Tibial artery (tissue), 4 donors: ENCODE results near the gene IGSF21.
"Not testable (repeated sequence)": the region's sequence is repeated elsewhere in the genome, so short reads cannot be mapped to it uniquely, and the experiment has no call there.

Source experiments
- DNase-seq, 2 donors: peaks; one replicate each; pipeline ENCODE4 v3.0.0-alpha.2; 2019
- H3K27ac ChIP-seq, 2 donors: fragments of 200-600 bp; sonication (generic) in 1 of 2; 1 replicate in 1 of 2; 2 replicates in 1 of 2; pipeline ENCODE4 v1.5.1; 2018 to 2019; ENCODE audit warnings: mild to moderate bottlenecking in 1 of 2
- H3K27me3 ChIP-seq, 2 donors: fragments of 200-600 bp; sonication (generic) in 1 of 2; one replicate each; pipeline versions ENCODE4 v1.5.1 to v1.6.0; 2016 to 2019
- H3K36me3 ChIP-seq, 3 donors: fragments of 200-600 bp; sonication (generic) in 2 of 3; one replicate each; pipeline ENCODE4 v1.5.1; 2016 to 2019; ENCODE audit warnings: mild to moderate bottlenecking in 2 of 3
- H3K4me1 ChIP-seq, 4 donors: fragments of 200-600 bp; sonication (generic) in 2 of 4; 1 replicate in 3 of 4; 2 replicates in 1 of 4; pipeline ENCODE4 v1.5.1; 2016 to 2019
- H3K4me3 ChIP-seq, 2 donors: fragments of 200-600 bp; sonication (generic) in 1 of 2; 1 replicate in 1 of 2; 2 replicates in 1 of 2; pipeline ENCODE4 v1.5.1; 2018 to 2019; ENCODE audit warnings: mild to moderate bottlenecking in 2 of 2
- H3K9me3 ChIP-seq, 3 donors: fragments of 200-600 bp; sonication (generic) in 1 of 3; one replicate each; pipeline ENCODE4 v1.5.1; 2016 to 2019
- intact Hi-C: fragments of 100-400 bp; cut with DNase I; formaldehyde crosslinking; loops from one replicate; pipeline ENCODE4 v1.15.0; 2023; ENCODE audit warnings: low total_unique reads
- TF ChIP-seq, protein P1 (sequence below), 2 experiments: fragments of 200-600 bp in 1 of 2; fragments of 450-650 bp in 1 of 2; IDR thresholded peaks; one replicate each; pipeline ENCODE4 v1.5.1; 2017 to 2019; ENCODE audit warnings: antibody characterized with exemption in 2 of 2, mild to moderate bottlenecking in 1 of 2, moderate library complexity in 1 of 2

The IGSF21 gene

DNA sequence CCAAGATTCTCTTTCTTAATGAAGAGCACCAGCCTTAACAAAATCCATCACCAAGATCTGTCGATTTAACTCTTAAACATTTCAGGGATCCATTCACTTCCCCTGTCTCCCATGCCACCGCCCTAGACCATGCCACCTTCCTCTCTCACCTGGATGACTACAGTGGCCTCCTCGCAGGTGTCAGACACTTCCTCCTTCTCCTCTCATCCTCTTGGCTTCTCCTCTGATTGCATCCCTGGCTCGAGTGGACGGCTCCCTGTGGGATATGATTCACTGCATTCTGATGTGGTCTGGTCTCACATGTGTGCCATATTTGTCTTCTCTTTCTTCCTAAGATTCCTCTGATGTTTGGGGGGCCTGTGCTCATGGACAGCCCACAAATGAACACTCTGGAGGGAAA is 306.7 kb downstream of the IGSF21 start:
- H3K27me3 ChIP-seq = peaks cover 0 to 20% of the 10 kb centered on the region in 2 donors
- no peaks in the 10 kb centered on the region for H3K36me3 ChIP-seq
- TF ChIP-seq, protein P1, sequence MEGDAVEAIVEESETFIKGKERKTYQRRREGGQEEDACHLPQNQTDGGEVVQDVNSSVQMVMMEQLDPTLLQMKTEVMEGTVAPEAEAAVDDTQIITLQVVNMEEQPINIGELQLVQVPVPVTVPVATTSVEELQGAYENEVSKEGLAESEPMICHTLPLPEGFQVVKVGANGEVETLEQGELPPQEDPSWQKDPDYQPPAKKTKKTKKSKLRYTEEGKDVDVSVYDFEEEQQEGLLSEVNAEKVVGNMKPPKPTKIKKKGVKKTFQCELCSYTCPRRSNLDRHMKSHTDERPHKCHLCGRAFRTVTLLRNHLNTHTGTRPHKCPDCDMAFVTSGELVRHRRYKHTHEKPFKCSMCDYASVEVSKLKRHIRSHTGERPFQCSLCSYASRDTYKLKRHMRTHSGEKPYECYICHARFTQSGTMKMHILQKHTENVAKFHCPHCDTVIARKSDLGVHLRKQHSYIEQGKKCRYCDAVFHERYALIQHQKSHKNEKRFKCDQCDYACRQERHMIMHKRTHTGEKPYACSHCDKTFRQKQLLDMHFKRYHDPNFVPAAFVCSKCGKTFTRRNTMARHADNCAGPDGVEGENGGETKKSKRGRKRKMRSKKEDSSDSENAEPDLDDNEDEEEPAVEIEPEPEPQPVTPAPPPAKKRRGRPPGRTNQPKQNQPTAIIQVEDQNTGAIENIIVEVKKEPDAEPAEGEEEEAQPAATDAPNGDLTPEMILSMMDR (IDR thresholded peaks at IDR 0.05) = no peak
- H3K4me1 ChIP-seq = no peaks in the 10 kb centered on the region
- no peak overlapping the region for H3K27ac ChIP-seq
- H3K4me3 ChIP-seq = no peak overlapping the region
- peaks cover 0 to 21% (median 8%) of the 10 kb centered on the region in 3 donors for H3K9me3 ChIP-seq
- intact Hi-C loops = no loop called here
- no peak for DNase-seq

DNA sequence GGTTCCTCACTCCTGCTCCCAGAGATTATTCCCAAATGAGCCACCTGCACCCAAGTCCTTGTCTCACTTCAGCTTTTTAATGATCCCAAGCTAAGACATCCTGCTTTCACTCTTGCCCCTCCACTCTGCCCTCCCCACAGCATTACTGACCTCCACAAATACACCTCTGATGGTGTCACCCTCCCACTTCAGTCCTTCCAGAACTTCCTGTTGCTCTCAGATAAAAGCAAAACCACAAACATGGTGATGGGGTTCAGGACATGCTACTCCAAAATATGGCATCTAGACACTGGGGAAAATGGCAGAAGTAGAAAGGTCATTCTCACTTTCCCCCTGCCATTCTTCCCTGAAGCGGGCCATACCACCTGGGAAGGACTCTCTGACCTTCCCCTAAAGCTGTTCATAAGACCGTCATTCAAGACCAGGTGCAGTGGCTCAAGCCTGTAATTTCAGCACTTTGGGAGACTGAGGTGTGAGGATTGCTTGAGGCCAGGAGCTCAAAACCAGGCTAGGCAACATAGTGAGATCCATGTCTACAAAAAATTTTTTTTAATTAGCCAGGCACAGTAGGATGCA is 307.4 kb downstream of the IGSF21 start:
- peaks cover 0 to 20% of the 10 kb centered on the region in 2 donors for H3K27me3 ChIP-seq
- no peak overlapping the region for H3K27ac ChIP-seq
- no peak overlapping the region for H3K4me3 ChIP-seq
- TF ChIP-seq, protein P1 (IDR thresholded peaks at IDR 0.05) = no peak
- intact Hi-C loops = no loop called here
- DNase-seq = peak in 1 of 2 donors; percentile 17
- peaks cover 0 to 21% (median 8%) of the 10 kb centered on the region in 3 donors for H3K9me3 ChIP-seq
- no peaks in the 10 kb centered on the region for H3K4me1 ChIP-seq
- no peaks in the 10 kb centered on the region for H3K36me3 ChIP-seq

DNA sequence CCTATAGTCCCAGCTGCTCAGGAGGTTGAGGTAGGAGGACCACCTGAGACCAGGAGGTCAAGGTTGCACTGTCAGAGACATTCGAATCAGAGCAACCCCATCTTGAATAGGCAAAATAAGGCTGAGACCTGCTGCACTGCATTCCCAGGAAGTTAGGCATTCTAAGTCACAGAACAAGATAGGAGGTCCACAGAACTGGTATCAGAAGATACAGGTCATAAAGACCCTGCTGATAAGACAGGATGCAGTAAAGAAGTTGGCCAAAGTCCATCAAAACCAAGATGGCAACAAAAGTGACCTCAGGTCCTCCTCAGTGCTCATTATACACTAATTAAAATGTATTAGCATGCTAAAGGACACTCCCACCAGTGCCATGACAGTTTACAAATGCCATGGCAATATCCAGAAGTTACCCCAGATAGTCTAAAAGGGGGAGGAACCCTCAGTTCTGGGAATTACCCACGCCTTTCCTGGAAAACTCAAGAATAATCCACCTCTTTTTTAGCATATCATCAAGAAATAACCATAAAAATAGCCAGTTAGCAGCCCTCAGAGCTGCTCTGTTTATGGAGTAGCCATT is 307.9 kb downstream of the IGSF21 start:
- Histone ChIP-seq H3K27ac (no peak overlapping the region), H3K27me3 (peaks cover 0 to 20% of the 10 kb centered on the region in 2 donors), H3K9me3 (peaks cover 0 to 21% (median 8%) of the 10 kb centered on the region in 3 donors), H3K4me3 (no peak overlapping the region), H3K36me3 (no peaks in the 10 kb centered on the region), H3K4me1 (no peaks in the 10 kb centered on the region)
- TF ChIP-seq, protein P1 (IDR thresholded peaks at IDR 0.05) = no peak
- DNase-seq = no peak
- intact Hi-C loops = no loop called here

DNA sequence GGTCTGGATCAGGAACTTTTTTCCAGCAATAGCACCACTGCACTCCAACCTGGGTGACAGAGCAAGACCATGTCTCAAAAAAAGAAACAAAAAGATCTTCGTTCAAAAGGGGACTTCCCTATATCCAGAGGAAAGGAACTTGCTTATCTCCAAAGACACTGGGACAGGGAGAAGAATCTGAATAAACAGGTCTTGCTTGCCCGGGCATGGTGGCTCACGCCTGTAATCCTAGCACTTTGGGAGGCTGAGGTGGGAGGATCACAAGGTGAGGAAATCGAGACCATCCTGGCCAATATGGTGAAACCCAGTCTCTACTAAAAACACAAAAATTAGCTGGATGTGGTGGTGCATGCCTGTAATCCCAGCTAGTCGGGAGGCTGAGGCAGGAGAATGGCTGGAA is 308.5 kb downstream of the IGSF21 start:
- intact Hi-C loops, H3K36me3 ChIP-seq, H3K4me3 ChIP-seq, DNase-seq, H3K27ac ChIP-seq, H3K4me1 ChIP-seq: not testable (repeated sequence)
- H3K27me3 ChIP-seq = peaks cover 0 to 20% of the 10 kb centered on the region in 2 donors
- H3K9me3 ChIP-seq = peaks cover 0 to 20% (median 7%) of the 10 kb centered on the region in 3 donors

DNA sequence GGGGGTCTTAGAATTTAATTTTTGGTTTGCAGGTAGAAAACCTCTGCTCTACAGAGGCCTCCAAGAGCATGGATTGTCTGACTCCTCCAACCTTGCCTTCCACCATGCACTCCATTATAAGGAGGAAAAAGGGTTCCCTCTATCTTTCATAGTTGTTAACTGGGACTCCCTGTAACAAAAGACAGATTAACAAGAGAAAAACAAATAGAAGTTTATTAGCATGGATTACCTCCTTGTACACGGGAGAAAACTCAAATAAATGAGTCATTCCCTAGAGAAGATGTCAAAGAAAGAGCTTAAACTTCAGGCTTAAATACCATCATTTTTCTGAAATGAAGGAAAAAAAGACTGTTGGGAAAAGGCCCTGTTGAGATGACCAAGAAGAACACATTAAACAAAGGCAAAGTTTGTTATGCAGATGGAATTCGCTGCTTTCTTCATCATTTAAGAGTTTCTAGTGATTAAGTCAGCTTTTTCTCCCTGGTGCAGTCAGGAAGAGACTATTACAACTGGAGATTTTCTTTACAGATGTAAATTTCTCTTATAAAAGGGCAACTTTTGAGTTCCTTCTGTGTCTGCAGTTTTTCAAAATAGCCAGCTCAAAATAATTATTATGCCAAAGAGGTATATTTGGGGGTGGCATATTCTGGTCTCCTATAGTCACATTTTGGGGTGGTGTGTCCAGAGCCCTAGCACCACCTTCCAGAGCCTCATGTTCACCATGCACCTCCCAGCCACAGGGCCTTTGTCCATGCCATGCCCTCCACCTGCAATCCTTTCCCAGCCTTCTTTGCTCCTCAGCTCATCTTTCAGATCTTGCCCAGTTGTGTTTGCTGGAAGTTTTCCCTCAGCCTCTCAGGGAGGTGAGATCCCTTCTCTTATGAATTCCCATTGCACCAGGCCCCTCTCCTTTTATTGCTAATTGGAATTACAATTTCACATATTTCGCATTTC is 310.0 kb downstream of the IGSF21 start:
- H3K4me1 ChIP-seq = no peaks in the 10 kb centered on the region
- peaks cover 0 to 7% (median 0%) of the 10 kb centered on the region in 3 donors for H3K9me3 ChIP-seq
- H3K27ac ChIP-seq = no peak overlapping the region
- peaks cover 0 to 20% of the 10 kb centered on the region in 2 donors for H3K27me3 ChIP-seq
- no peak overlapping the region for H3K4me3 ChIP-seq
- TF ChIP-seq, protein P1 (IDR thresholded peaks at IDR 0.05) = no peak
- no peaks in the 10 kb centered on the region for H3K36me3 ChIP-seq
- no peak for DNase-seq
- intact Hi-C loops = no loop called here
